IgD-negative memory B cell (primary cell): ENCODE data around the gene CXCL13. TPM values are rescaled to one million over a fixed set of nuclear protein-coding genes. Genes with fewer than 3 reads are reported as not detected.
"Not testable (repeated sequence)": the region's sequence is repeated elsewhere in the genome, so short reads cannot be mapped to it uniquely, and the experiment has no call there.

Experiments
- H3K27ac Mint-ChIP-seq, 3 donors: one replicate each; pipeline ENCODE4 v1.8.0; 2020 to 2022; ENCODE audit warnings: mild to moderate bottlenecking in 3 of 3, mixed read lengths in 3 of 3, moderate library complexity in 1 of 3
- H3K27me3 Mint-ChIP-seq: one replicate; pipeline ENCODE4 v1.8.0; 2021; ENCODE audit warnings: mixed read lengths
- H3K36me3 Mint-ChIP-seq: one replicate; pipeline ENCODE4 v1.8.0; 2020; ENCODE audit warnings: mild to moderate bottlenecking, mixed read lengths
- H3K4me1 Mint-ChIP-seq, 3 donors: one replicate each; pipeline ENCODE4 v1.8.0; 2020 to 2022; ENCODE audit warnings: mixed read lengths in 3 of 3, mild to moderate bottlenecking in 1 of 3
- H3K4me3 Mint-ChIP-seq, 4 donors: one replicate each; pipeline ENCODE4 v1.8.0; 2020 to 2022; ENCODE audit warnings: mild to moderate bottlenecking in 4 of 4, mixed read lengths in 4 of 4, moderate library complexity in 3 of 4
- H3K9me3 Mint-ChIP-seq, 3 donors: one replicate each; pipeline ENCODE4 v1.8.0; 2020 to 2021; ENCODE audit warnings: mixed read lengths in 3 of 3, mild to moderate bottlenecking in 1 of 3
- polyA plus RNA-seq: library from polyadenylated mRNA; unstranded; fragments of 300-500 nt; fragmentation: Illumina TruSeq; gene quantifications from one replicate; pipeline ENCODE4 v1.2.3, GENCODE V29; 2021

Gene CXCL13
- polyA plus RNA-seq, 1 donor from 2014 or later: 0.25 TPM

DNA sequence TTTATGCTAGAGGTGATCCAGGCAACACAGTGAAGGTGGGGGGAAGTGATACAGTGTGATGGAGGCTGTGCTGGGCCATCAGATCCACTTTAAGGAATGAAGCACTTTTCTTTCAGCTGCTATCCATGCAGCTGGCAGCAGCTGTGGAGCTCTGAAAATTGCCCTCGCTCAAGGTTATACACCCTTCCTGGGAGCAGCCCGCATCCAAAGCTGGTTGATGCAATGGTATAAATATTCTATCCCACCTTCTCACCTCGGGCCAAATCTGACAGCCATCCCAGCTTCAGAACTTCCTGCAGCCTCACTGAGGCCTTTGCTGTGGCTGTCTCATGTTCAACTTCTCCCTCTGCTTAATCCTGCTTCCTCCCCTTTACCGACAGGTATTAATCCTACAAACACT, 18.6 kb downstream of the CXCL13 start:
- Mint-ChIP-seq H3K27ac (no peak overlapping the region), H3K4me1 (peaks cover 0 to 3% (median 0%) of the 10 kb centered on the region in 3 donors), H3K27me3 (peaks cover 3% of the 10 kb centered on the region), H3K9me3 (no peaks in the 10 kb centered on the region), H3K4me3 (no peak overlapping the region), H3K36me3 (peaks cover 2% of the 10 kb centered on the region)

GRCh38 chr4:77625485-77625884, 19.9 kb downstream of the CXCL13 start:
- H3K4me3 Mint-ChIP-seq: no peak overlapping the region
- H3K9me3 Mint-ChIP-seq: no peaks in the 10 kb centered on the region
- no peak overlapping the region for H3K27ac Mint-ChIP-seq
- H3K4me1 Mint-ChIP-seq: peaks cover 6 to 8% (median 8%) of the 10 kb centered on the region in 3 donors
- H3K36me3 Mint-ChIP-seq: peaks cover 2% of the 10 kb centered on the region
- H3K27me3 Mint-ChIP-seq: peaks cover 3% of the 10 kb centered on the region

GRCh38 chr4:77629885-77630284, 24.3 kb downstream of the CXCL13 start:
- peak overlapping the region in 1 of 4 donors; percentile 5 for H3K4me3 Mint-ChIP-seq
- H3K36me3 Mint-ChIP-seq: peaks cover 2% of the 10 kb centered on the region
- peaks cover 0 to 2% (median 0%) of the 10 kb centered on the region in 3 donors for H3K9me3 Mint-ChIP-seq
- no peak overlapping the region for H3K27ac Mint-ChIP-seq
- H3K4me1 Mint-ChIP-seq: peaks cover 6 to 8% (median 8%) of the 10 kb centered on the region in 3 donors
- no peaks in the 10 kb centered on the region for H3K27me3 Mint-ChIP-seq

GRCh38 chr4:77631276-77631675, 25.7 kb downstream of the CXCL13 start:
- H3K36me3 Mint-ChIP-seq: peaks cover 2% of the 10 kb centered on the region
- H3K9me3 Mint-ChIP-seq: peaks cover 0 to 2% (median 0%) of the 10 kb centered on the region in 3 donors
- no peak overlapping the region for H3K27ac Mint-ChIP-seq
- no peaks in the 10 kb centered on the region for H3K27me3 Mint-ChIP-seq
- H3K4me1 Mint-ChIP-seq: peaks cover 6 to 8% (median 8%) of the 10 kb centered on the region in 3 donors
- no peak overlapping the region for H3K4me3 Mint-ChIP-seq

GRCh38 chr4:77634132-77634785, 28.6 kb downstream of the CXCL13 start:
- no peaks in the 10 kb centered on the region for H3K36me3 Mint-ChIP-seq
- H3K9me3 Mint-ChIP-seq: peaks cover 2 to 14% (median 2%) of the 10 kb centered on the region in 3 donors
- no peaks in the 10 kb centered on the region for H3K27me3 Mint-ChIP-seq
- no peak overlapping the region for H3K4me3 Mint-ChIP-seq
- H3K27ac Mint-ChIP-seq: no peak overlapping the region
- peaks cover 5 to 8% (median 6%) of the 10 kb centered on the region in 3 donors for H3K4me1 Mint-ChIP-seq

DNA sequence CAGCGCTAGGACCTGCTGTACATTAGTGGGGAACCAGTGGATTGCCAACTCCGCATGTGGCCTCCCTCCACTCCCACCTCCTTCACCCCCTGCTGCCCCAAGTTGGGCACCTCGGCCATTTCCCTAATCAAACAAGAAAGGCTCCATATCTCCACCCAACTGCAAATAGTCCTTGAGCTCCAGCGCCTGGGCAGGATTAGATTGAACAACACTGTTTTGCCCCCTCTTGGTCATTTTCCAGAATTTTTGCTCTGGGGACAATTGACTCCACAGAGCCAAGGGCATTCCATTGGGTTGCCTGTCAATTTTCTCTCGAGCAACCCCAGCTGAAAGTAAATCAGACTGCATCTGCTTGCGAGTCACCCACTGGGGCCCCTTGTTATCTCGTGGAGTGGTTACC, 29.6 kb downstream of the CXCL13 start:
- H3K27me3 Mint-ChIP-seq: no peaks in the 10 kb centered on the region
- H3K27ac Mint-ChIP-seq: no peak overlapping the region
- H3K36me3 Mint-ChIP-seq: no peaks in the 10 kb centered on the region
- no peaks in the 10 kb centered on the region for H3K4me1 Mint-ChIP-seq
- peaks cover 2 to 14% (median 2%) of the 10 kb centered on the region in 3 donors for H3K9me3 Mint-ChIP-seq
- H3K4me3 Mint-ChIP-seq: no peak overlapping the region

GRCh38 chr4:77635876-77636275, 30.3 kb downstream of the CXCL13 start:
- H3K4me3 Mint-ChIP-seq: no peak overlapping the region
- no peaks in the 10 kb centered on the region for H3K27me3 Mint-ChIP-seq
- peaks cover 2 to 14% (median 2%) of the 10 kb centered on the region in 3 donors for H3K9me3 Mint-ChIP-seq
- H3K4me1 Mint-ChIP-seq: no peaks in the 10 kb centered on the region
- H3K27ac Mint-ChIP-seq: peak overlapping the region in 1 of 3 donors; percentile 53
- no peaks in the 10 kb centered on the region for H3K36me3 Mint-ChIP-seq

DNA sequence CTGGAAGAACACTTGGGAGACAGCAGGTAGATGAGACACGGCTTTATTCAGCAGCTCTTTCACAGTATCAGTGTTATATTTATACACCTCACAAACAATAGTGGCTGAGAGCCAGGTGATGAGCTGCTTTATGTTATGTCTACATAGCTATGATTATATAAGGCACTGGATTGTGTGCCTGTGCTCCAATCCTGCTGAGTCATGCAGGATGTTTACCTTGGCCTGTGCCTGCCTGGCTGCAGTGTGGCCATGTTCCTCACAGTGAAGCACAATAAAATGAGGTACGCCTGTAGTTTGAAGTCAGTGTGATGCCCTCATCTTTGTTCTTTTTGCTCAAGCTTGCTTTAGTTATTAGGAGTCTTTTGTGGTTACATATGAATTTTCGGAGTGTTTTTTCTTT, 31.3 kb downstream of the CXCL13 start:
- Mint-ChIP-seq H3K4me1 (no peaks in the 10 kb centered on the region), H3K4me3 (no peak overlapping the region), H3K9me3 (peaks cover 2 to 14% (median 2%) of the 10 kb centered on the region in 3 donors)

DNA sequence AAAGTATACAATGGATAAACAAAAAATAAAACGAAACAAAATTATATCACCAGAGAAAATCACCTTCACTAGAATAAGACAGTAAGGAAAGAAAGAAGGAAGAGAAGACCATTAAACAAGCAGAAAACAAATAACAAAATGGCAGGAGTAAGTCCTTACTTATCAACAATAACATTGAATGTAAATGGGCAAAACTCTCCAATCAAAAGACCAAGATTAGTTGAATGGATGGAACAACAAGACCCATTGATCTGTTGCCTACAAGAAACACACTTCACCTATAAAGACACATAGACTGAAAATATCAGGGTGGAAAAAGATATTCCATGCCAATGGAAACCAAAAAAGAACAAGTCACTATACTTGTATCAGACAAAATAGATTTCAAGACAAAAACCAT, 38.4 kb downstream of the CXCL13 start:
- H3K27me3 Mint-ChIP-seq, H3K27ac Mint-ChIP-seq, H3K4me3 Mint-ChIP-seq, H3K4me1 Mint-ChIP-seq, H3K36me3 Mint-ChIP-seq: not testable (repeated sequence)
- peaks cover 13 to 31% (median 20%) of the 10 kb centered on the region in 3 donors for H3K9me3 Mint-ChIP-seq

More for the DNA sequence above, 31.3 kb downstream of the CXCL13 start:
- H3K27me3 Mint-ChIP-seq: no peaks in the 10 kb centered on the region
- no peaks in the 10 kb centered on the region for H3K36me3 Mint-ChIP-seq
- no peak overlapping the region for H3K27ac Mint-ChIP-seq

GRCh38 chr4:77650787-77651186, 45.2 kb downstream of the CXCL13 start:
- no peaks in the 10 kb centered on the region for H3K36me3 Mint-ChIP-seq
- H3K9me3 Mint-ChIP-seq: peaks cover 4 to 13% (median 11%) of the 10 kb centered on the region in 3 donors
- H3K27ac Mint-ChIP-seq: no peak overlapping the region
- H3K27me3 Mint-ChIP-seq: peaks cover 3% of the 10 kb centered on the region
- H3K4me1 Mint-ChIP-seq: peaks cover 6 to 14% (median 11%) of the 10 kb centered on the region in 3 donors
- H3K4me3 Mint-ChIP-seq: no peak overlapping the region

DNA sequence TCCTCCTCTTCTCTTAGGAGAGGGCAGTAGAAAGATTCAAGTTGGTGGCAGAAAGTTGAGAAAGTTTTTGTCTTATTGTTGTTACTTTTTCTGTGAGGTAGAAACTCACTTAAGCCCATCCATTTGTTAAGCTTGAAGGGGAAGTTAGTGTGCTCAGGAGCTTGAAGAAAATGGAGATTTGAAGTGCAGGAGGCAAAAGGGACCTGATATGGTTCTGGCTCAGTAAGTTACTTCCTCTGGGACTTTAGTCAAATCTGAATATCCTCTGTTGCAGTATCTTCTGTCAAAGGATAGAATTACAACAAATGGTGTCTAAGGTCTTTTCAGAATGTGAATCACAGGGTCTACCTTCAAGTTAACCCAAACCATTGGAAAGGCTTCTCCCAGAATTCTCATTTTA, 46.2 kb downstream of the CXCL13 start:
- Mint-ChIP-seq H3K27ac (peak overlapping the region in 1 of 3 donors; percentile 15), H3K27me3 (peaks cover 3% of the 10 kb centered on the region), H3K4me1 (peaks cover 6 to 14% (median 11%) of the 10 kb centered on the region in 3 donors), H3K9me3 (peaks cover under 1 to 8% (median 4%) of the 10 kb centered on the region in 3 donors), H3K4me3 (no peak overlapping the region), H3K36me3 (no peaks in the 10 kb centered on the region)

DNA sequence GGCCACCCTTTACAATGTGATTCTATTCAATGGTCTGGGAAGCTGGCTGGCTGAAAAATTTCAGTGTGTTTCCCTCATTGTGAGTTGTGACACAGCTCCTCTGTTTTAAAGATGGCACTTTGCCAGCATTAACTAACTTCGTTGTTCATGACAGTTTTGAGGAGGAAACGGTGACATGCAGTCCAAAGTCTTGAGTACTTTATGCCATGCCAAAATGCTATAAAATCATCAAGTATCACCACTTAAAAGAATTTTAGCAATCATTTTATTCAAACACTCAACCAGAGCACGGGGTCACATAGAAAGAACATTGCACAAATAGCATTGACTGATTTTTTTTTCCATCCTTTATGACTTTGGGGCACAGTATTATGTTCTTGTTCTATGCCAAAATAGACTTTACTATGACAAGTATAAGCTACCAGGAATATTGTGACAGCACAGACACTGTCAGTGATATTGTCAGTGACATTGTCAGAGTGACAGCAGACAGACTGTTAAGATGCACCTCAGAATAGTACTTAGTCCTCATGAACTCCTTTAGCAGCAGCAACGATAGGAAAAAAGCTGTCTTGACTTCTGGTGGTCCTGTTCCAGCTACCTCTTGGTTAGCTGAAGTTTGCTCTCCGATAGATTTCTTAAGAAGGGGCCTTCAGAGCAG, 46.7 kb downstream of the CXCL13 start:
- Mint-ChIP-seq H3K27me3 (peaks cover 7% of the 10 kb centered on the region), H3K36me3 (no peaks in the 10 kb centered on the region), H3K4me1 (peaks cover 6 to 14% (median 11%) of the 10 kb centered on the region in 3 donors), H3K4me3 (no peak overlapping the region), H3K9me3 (peaks cover 2 to 5% (median 2%) of the 10 kb centered on the region in 3 donors), H3K27ac (peak overlapping the region in 1 of 3 donors; percentile 15)

GRCh38 chr4:77653162-77653758, 47.6 kb downstream of the CXCL13 start:
- no peak overlapping the region for H3K4me3 Mint-ChIP-seq
- H3K4me1 Mint-ChIP-seq: peaks cover 6 to 14% (median 11%) of the 10 kb centered on the region in 3 donors
- H3K36me3 Mint-ChIP-seq: peaks cover 3% of the 10 kb centered on the region
- peaks cover 9% of the 10 kb centered on the region for H3K27me3 Mint-ChIP-seq
- H3K9me3 Mint-ChIP-seq: peaks cover 0 to 7% (median 2%) of the 10 kb centered on the region in 3 donors
- no peak overlapping the region for H3K27ac Mint-ChIP-seq

GRCh38 chr4:77660318-77660717, 54.7 kb downstream of the CXCL13 start:
- peaks cover 0 to 11% (median 2%) of the 10 kb centered on the region in 3 donors for H3K9me3 Mint-ChIP-seq
- H3K27ac Mint-ChIP-seq, H3K4me1 Mint-ChIP-seq, H3K36me3 Mint-ChIP-seq, H3K27me3 Mint-ChIP-seq, H3K4me3 Mint-ChIP-seq: not testable (repeated sequence)
